SK-N-MC (cell line): ENCODE results near the gene CLIP1.
"Not testable (repeated sequence)": the region's sequence is repeated elsewhere in the genome, so short reads cannot be mapped to it uniquely, and the experiment has no call there.

Source experiments
- EZH2 ChIP-seq: fragments of 200-600 bp; sonication (generic); IDR thresholded peaks from one replicate; pipeline ENCODE4 v1.6.1; 2017; ENCODE audit warnings: antibody characterized with exemption
- FOXP2 ChIP-seq: optimal IDR thresholded peaks from 2 replicates; pipeline ENCODE3; 2011; ENCODE audit warnings: mild to moderate bottlenecking, moderate library complexity; ENCODE audit not compliant: insufficient read depth; ENCODE audit errors: extremely low read length, control extremely low read depth

GRCh38 chr12:122469856-122470255 is 47.4 kb upstream of the CLIP1 start:
- TF ChIP-seq EZH2, FOXP2: not testable (repeated sequence)
